ENCODE data around the gene SAA2. TPM values are rescaled to one million over a fixed set of nuclear protein-coding genes. Genes with fewer than 3 reads are reported as not detected.
A peak's percentile ranks its signal among the peaks of the same experiment; 100 is the strongest.

The SAA2 gene
- total and polyA plus RNA-seq, 2 of the 4 experiments (the other 2 are of a cell fraction), result not detected

DNA sequence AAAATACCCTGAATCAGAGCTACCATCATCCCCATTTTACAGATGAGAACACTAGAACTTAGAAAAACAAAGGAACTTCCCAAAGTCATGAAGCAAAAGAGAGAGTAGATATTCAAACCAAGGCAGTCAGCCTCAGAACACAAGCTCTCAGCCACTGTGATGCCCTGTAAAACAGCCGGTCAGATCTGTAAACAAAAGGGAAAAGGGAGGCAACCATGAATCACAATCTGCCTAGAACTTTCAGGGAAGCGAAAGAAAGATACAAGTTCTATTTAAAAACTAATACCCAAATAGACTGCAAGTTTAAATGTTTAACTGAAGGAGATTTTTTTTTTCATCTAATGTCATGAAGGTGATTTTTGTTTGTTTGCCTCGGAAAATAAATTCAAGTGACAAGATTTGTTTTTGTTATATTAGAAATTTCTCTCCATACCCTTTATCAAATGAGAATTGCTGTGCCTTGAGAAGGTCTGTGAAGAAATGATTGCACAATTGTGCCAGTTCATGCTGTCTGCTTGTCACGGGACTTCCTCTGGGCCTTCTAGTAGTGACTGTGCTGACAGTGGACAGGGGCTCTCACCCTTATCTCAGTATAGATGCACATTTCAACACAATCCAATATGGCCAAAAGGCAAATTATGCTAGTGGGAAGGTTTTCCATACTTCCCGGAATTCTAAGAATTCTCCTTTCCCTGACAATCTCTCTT lies 29.2 kb upstream of the SAA2 start:
- H3K27me3 ChIP-seq (ENCODE audit: control insufficient read depth, insufficient read depth, low read length), result no peaks in the 10 kb centered on the region
- H2BK20ac ChIP-seq (ENCODE audit: low read depth, low read length), result no peak overlapping the region
- H2AK9ac ChIP-seq (replicated peaks; ENCODE audit: low read depth, low read length, poor library complexity), result no peak overlapping the region
- H2AFZ ChIP-seq (replicated peaks; ENCODE audit: low read length, poor library complexity), result no peak overlapping the region
- DNase-seq, result peak; percentile 9
- no peaks in the 10 kb centered on the region; a peak in 1 of 4 replicates for H3K79me1 ChIP-seq (ENCODE audit: low read depth in 1 of 2, low read length in 2 of 2)
- H3K27ac ChIP-seq (ENCODE audit: insufficient read depth, low read length), result no peak overlapping the region
- no peaks in the 10 kb centered on the region for H4K20me1 ChIP-seq (ENCODE audit: insufficient read depth, low read length)
- no peak overlapping the region for H2BK120ac ChIP-seq (ENCODE audit: low read depth, low read length)
- no peak overlapping the region for H2BK5ac ChIP-seq (ENCODE audit: low read depth, low read length, poor library complexity, severe bottlenecking)
- no peak overlapping the region for H4K8ac ChIP-seq (ENCODE audit: low read depth in 2 of 2, low read length in 2 of 2)
- CTCF ChIA-PET, result interaction anchor here (0.6 kb wide), 1 partner anchor 172 kb away, joined by 3 read pairs; the partner anchor contains the start of gene SAAL1
- WGBS, 2 experiments (ENCODE audit: extremely low coverage in 2 of 2, insufficient read length in 1 of 2), result no CpG with 5 or more reads among the region's 5 CpGs
- H3K4me2 ChIP-seq (ENCODE audit: low read depth, low read length), result no peak overlapping the region
- H3K23ac ChIP-seq (ENCODE audit: low read depth, low read length), result no peak overlapping the region
- dilution Hi-C loops (cut with HindIII; ENCODE audit: low sequenced_read_pairs, unreplicated experiment), result no loop called here
- H4K91ac ChIP-seq (ENCODE audit: insufficient read depth, low read depth, low read length), result no peak overlapping the region
- in situ Hi-C loops (cut with MboI; ENCODE audit: low sequenced_read_pairs), result no loop called here
- no peak overlapping the region for H3K14ac ChIP-seq (replicated peaks; ENCODE audit: low read depth, low read length)
- H3K36me3 ChIP-seq (ENCODE audit: control insufficient read depth, insufficient read depth, low read length), result peaks cover 16% of the 10 kb centered on the region
- no peak; the same call in 1 of the 2 replicates for ATAC-seq (ENCODE audit: low read depth)
- H3K18ac ChIP-seq (ENCODE audit: low read depth, low read length), result no peak overlapping the region
- H2AK5ac ChIP-seq (ENCODE audit: low read depth, low read length), result no peak overlapping the region
- H3K4me1 ChIP-seq (ENCODE audit: control insufficient read depth, insufficient read depth, low read length), result no peaks in the 10 kb centered on the region
- H3K9me3 ChIP-seq (ENCODE audit: control insufficient read depth, insufficient read depth, low read length), result no peaks in the 10 kb centered on the region
- intact Hi-C loops (cut with micrococcal nuclease), result no loop called here
- no peak overlapping the region for H4K5ac ChIP-seq (ENCODE audit: low read depth, low read length)
- no peak overlapping the region for H3K9ac ChIP-seq (ENCODE audit: low read depth, low read length)
- H3K56ac ChIP-seq (ENCODE audit: extremely low read depth, insufficient read depth, low read length), result no peak overlapping the region
- H3K9me1 ChIP-seq (ENCODE audit: insufficient read depth, low read length), result no peaks in the 10 kb centered on the region
- no peak overlapping the region for H2BK15ac ChIP-seq (ENCODE audit: low read depth, low read length)
- H3K4me3 ChIP-seq (ENCODE audit: insufficient read depth, low read depth, low read length), result no peak overlapping the region
- POLR2A ChIA-PET (ENCODE audit: unreplicated experiment), result no interaction called here
- TF ChIP-seq BHLHE40 (IDR thresholded peaks at IDR 0.05; ENCODE audit: low read depth, low read length) (no peak), CEBPB (IDR thresholded peaks at IDR 0.05; ENCODE audit: low read depth, low read length) (peak; percentile 69), CHD1 (IDR thresholded peaks at IDR 0.05; ENCODE audit: low read depth, low read length) (no peak)
- no peak overlapping the region for H3K4ac ChIP-seq (ENCODE audit: low read depth, low read length)
- BruUV-seq (replicated peaks), result no TSS peak

All from IMR-90 (cell line).